HCT116 (cell line): ENCODE data around the gene SCN2A. TPM values are rescaled to one million over a fixed set of nuclear protein-coding genes. Genes with fewer than 3 reads are reported as not detected.

ENCODE experiments used
- ATAC-seq: fragments of 200-7000 bp; cut with Tn5 transposase; 2 replicates; pipeline ENCODE4 v1.9.1; 2020; ENCODE audit warnings: mild to moderate bottlenecking, moderate library complexity
- BruUV-seq: library from RNA; stranded (reverse); fragments of 400-500 nt; replicated peaks from 2 replicates; lab custom pipeline; 2021; lab: Mats Ljungman, UMichigan
- CTCF ChIA-PET: fragments of 300-600 bp; sonication (Branson Sonifier 250); formaldehyde crosslinking; loops from one replicate; lab custom pipeline; 2021; ENCODE audit warnings: antibody characterized with exemption; lab: Charles Lee
- POLR2A ChIA-PET: fragments of 300-600, 350-600 bp; sonication (Branson Sonifier 250); formaldehyde crosslinking; loops from one replicate; lab custom pipeline; 2021; ENCODE audit warnings: antibody characterized with exemption; lab: Charles Lee
- RAD21 ChIA-PET, 2 experiments: fragments of 300-600 bp; sonication (Branson Sonifier 250); formaldehyde crosslinking; loops; one replicate each; lab custom pipeline; 2023; ENCODE audit warnings: low total read pairs in 2 of 2; ENCODE audit not compliant: uncharacterized antibody in 2 of 2, unreplicated experiment in 2 of 2, low non-redundant PET in 1 of 2; lab: Charles Lee
- DNase-seq: peaks from one replicate; pipeline ENCODE4 v3.0.0-alpha.2; 2010; ENCODE audit warnings: low read depth, low spot score
- H2AFZ ChIP-seq: fragments of 200-600 bp; shearing (Covaris generic), sonication (generic); 2 replicates; pipeline ENCODE4 v1.6.1; 2017; ENCODE audit warnings: low read depth, mixed run types, mixed read lengths, antibody characterized with exemption, low read length; ENCODE audit not compliant: poor library complexity, severe bottlenecking
- H3K27ac ChIP-seq: 2 replicates; pipeline ENCODE4 v1.5.1; 2012; ENCODE audit warnings: low read depth, low read length
- H3K27me3 ChIP-seq: fragments of 200-600 bp; sonication (generic); 2 replicates; pipeline ENCODE4 v1.6.1; 2016; ENCODE audit warnings: mixed run types, low read length, mixed read lengths; ENCODE audit not compliant: insufficient read depth
- H3K36me3 ChIP-seq, 2 experiments: fragments of 200-500 bp in 1 of 2; fragments of 200-600 bp in 1 of 2; sonication (Bioruptor generic) in 1 of 2; sonication (generic) in 1 of 2; 2 replicates each; pipeline versions ENCODE4 v1.5.1 to v1.6.1; 2014 to 2016; ENCODE audit warnings: low read length in 2 of 2, inconsistent platforms in 1 of 2, mixed read lengths in 1 of 2, mixed run types in 1 of 2; ENCODE audit not compliant: insufficient read depth in 2 of 2, control insufficient read depth in 1 of 2
- H3K4me1 ChIP-seq, 2 experiments: fragments of 200-600 bp in 1 of 2; sonication (generic) in 1 of 2; 2 replicates each; pipeline versions ENCODE4 v1.5.1 to v1.6.1; 2012 to 2017; ENCODE audit warnings: low read length in 2 of 2, inconsistent platforms in 1 of 2, mild to moderate bottlenecking in 1 of 2, mixed read lengths in 1 of 2, mixed run types in 1 of 2, moderate library complexity in 1 of 2; ENCODE audit not compliant: insufficient read depth in 2 of 2, control insufficient read depth in 1 of 2
- H3K4me2 ChIP-seq: fragments of 200-600 bp; sonication (generic); 2 replicates; pipeline ENCODE4 v1.6.1; 2017; ENCODE audit warnings: mixed run types, low read length, mixed read lengths
- H3K4me3 ChIP-seq, 2 experiments: fragments of 200-600 bp in 1 of 2; sonication (generic) in 1 of 2; replicated peaks in 1 of 2; 2 replicates each; pipeline ENCODE4 v1.5.1; 2011 to 2016; ENCODE audit warnings: low read length in 2 of 2, control low read depth in 1 of 2, low read depth in 1 of 2, mild to moderate bottlenecking in 1 of 2, mixed read lengths in 1 of 2, mixed run types in 1 of 2
- H3K79me2 ChIP-seq: fragments of 200-600 bp; sonication (generic); 2 replicates; pipeline ENCODE4 v1.6.1; 2017; ENCODE audit warnings: mild to moderate bottlenecking, mixed run types, low read length, moderate library complexity, mixed read lengths; ENCODE audit not compliant: insufficient read depth
- H3K9ac ChIP-seq: fragments of 200-600 bp; sonication (generic); 2 replicates; pipeline ENCODE4 v1.6.1; 2016; ENCODE audit warnings: low read length, mixed read lengths
- H3K9me2 ChIP-seq: fragments of 200-600 bp; sonication (generic), shearing (Covaris generic); 2 replicates; pipeline ENCODE4 v1.6.1; 2017; ENCODE audit warnings: mixed run types, mild to moderate bottlenecking, moderate library complexity; ENCODE audit not compliant: insufficient read depth
- H3K9me3 ChIP-seq, 2 experiments: fragments of 200-500 bp in 1 of 2; fragments of 200-600 bp in 1 of 2; sonication (Bioruptor generic) in 1 of 2; sonication (generic) in 1 of 2; 2 replicates each; pipeline ENCODE4 v1.6.1; 2014 to 2017; ENCODE audit warnings: low read length in 2 of 2, mixed read lengths in 2 of 2, inconsistent platforms in 1 of 2, low read depth in 1 of 2, mild to moderate bottlenecking in 1 of 2, mixed run types in 1 of 2, moderate library complexity in 1 of 2; ENCODE audit not compliant: control insufficient read depth in 1 of 2, insufficient read depth in 1 of 2
- H4K20me1 ChIP-seq: fragments of 200-600 bp; sonication (generic), shearing (Covaris generic); 2 replicates; pipeline ENCODE4 v1.6.1; 2017; ENCODE audit warnings: mixed run types, mild to moderate bottlenecking, moderate library complexity; ENCODE audit not compliant: insufficient read depth
- CBX3 ChIP-seq: IDR thresholded peaks from 2 replicates; pipeline ENCODE4 v1.6.1; 2012; ENCODE audit warnings: low read depth
- CEBPB ChIP-seq: IDR thresholded peaks from 2 replicates; pipeline ENCODE4 v1.6.1; 2012; ENCODE audit warnings: low read depth
- CTCF ChIP-seq, 3 experiments: fragments of 200-600 bp in 1 of 3; sonication (generic) in 1 of 3; IDR thresholded peaks in 2 of 3; conservative IDR thresholded peaks in 1 of 3; 2 replicates each; pipeline ENCODE4 v1.5.1; 2012 to 2017; ENCODE audit warnings: low read depth in 2 of 3, low read length in 2 of 3, antibody characterized with exemption in 1 of 3, borderline replicate concordance in 1 of 3, control low read depth in 1 of 3, mild to moderate bottlenecking in 1 of 3, mixed read lengths in 1 of 3, mixed run types in 1 of 3, moderate library complexity in 1 of 3; ENCODE audit not compliant: insufficient read depth in 1 of 3
- EGR1 ChIP-seq: IDR thresholded peaks from 2 replicates; pipeline ENCODE4 v1.6.1; 2012; ENCODE audit warnings: low read depth
- ELF1 ChIP-seq: IDR thresholded peaks from 2 replicates; pipeline ENCODE4 v1.6.1; 2012; ENCODE audit warnings: low read depth, borderline replicate concordance
- EZH2phosphoT487 ChIP-seq: fragments of 200-600 bp; IDR thresholded peaks from 2 replicates; pipeline ENCODE4 v1.6.1; 2018; ENCODE audit warnings: antibody characterized with exemption, borderline replicate concordance
- FOSL1 ChIP-seq: IDR thresholded peaks from 2 replicates; pipeline ENCODE4 v1.6.1; 2012; ENCODE audit warnings: low read depth
- JUND ChIP-seq: IDR thresholded peaks from 2 replicates; pipeline ENCODE4 v1.6.1; 2012
- MAX ChIP-seq: IDR thresholded peaks from 2 replicates; pipeline ENCODE4 v1.6.1; 2012
- POLR2A ChIP-seq: IDR thresholded peaks from 2 replicates; pipeline ENCODE4 v1.7.0; 2011; ENCODE audit warnings: borderline replicate concordance; ENCODE audit not compliant: insufficient read depth, insufficient read length; ENCODE audit errors: extremely low read depth
- POLR2AphosphoS5 ChIP-seq: IDR thresholded peaks from 2 replicates; pipeline ENCODE4 v1.6.1; 2011; ENCODE audit warnings: mild to moderate bottlenecking, low read depth, low read length, moderate library complexity
- RAD21 ChIP-seq: IDR thresholded peaks from 2 replicates; pipeline ENCODE4 v1.6.1; 2012; ENCODE audit warnings: low read depth, mild to moderate bottlenecking
- REST ChIP-seq: IDR thresholded peaks from 2 replicates; pipeline ENCODE4 v1.6.1; 2012; ENCODE audit warnings: low read depth
- SIN3A ChIP-seq: IDR thresholded peaks from 2 replicates; pipeline ENCODE4 v1.6.1; 2012; ENCODE audit warnings: low read depth
- SP1 ChIP-seq: IDR thresholded peaks from 2 replicates; pipeline ENCODE4 v1.6.1; 2012; ENCODE audit warnings: low read depth
- TCF7L2 ChIP-seq: IDR thresholded peaks from 2 replicates; pipeline ENCODE4 v1.7.0; 2011; ENCODE audit warnings: borderline replicate concordance, inconsistent platforms; ENCODE audit not compliant: insufficient read depth, insufficient read length; ENCODE audit errors: extremely low read depth
- YY1 ChIP-seq: IDR thresholded peaks from 2 replicates; pipeline ENCODE4 v1.6.1; 2011; ENCODE audit warnings: low read length, low read depth, moderate library complexity, mild to moderate bottlenecking; ENCODE audit not compliant: insufficient replicate concordance; ENCODE audit errors: extremely low read depth
- ZFX ChIP-seq: fragments of 450-650 bp; IDR thresholded peaks from 2 replicates; pipeline ENCODE4 v1.6.1; 2017
- ZNF274 ChIP-seq: fragments of 200-500 bp; sonication (Bioruptor generic); IDR thresholded peaks from 2 replicates; pipeline ENCODE4 v1.6.1; 2014; ENCODE audit warnings: mild to moderate bottlenecking, low read depth, low read length, inconsistent platforms
- intact Hi-C: fragments of 100-400 bp; cut with micrococcal nuclease; formaldehyde crosslinking; loops from 2 replicates; pipeline ENCODE4 v1.10.0; 2022
- total RNA-seq: library from RNA; stranded (reverse); gene quantifications from one replicate; pipeline ENCODE4 v1.2.1, GENCODE V29; 2021; ENCODE audit not compliant: unreplicated experiment

SCN2A gene
- total RNA-seq, 1 experiment from 2014 or later: 0.25 TPM

- Histone ChIP-seq H2AFZ (no peak overlapping the region), H3K9ac (no peak overlapping the region), H3K4me3 (no peak overlapping the region), H3K36me3 (no peaks in the 10 kb centered on the region), H4K20me1 (no peaks in the 10 kb centered on the region), H3K27ac (no peak overlapping the region), H3K9me3 (no peaks in the 10 kb centered on the region), H3K27me3 (no peaks in the 10 kb centered on the region), H3K4me1 (no peaks in the 10 kb centered on the region), H3K4me2 (no peak overlapping the region), H3K9me2 (no peaks in the 10 kb centered on the region), H3K79me2 (no peaks in the 10 kb centered on the region)
- BruUV-seq: no TSS peak
- POLR2A ChIA-PET: no interaction called here
- RAD21 ChIA-PET: no interaction called here
- no peak for DNase-seq
- CTCF ChIA-PET: no interaction called here
- TF ChIP-seq YY1: no peak
- no peak for TF ChIP-seq ELF1
- no peak for TF ChIP-seq ZFX
- TF ChIP-seq FOSL1: no peak
- no peak for TF ChIP-seq POLR2A
- no peak for TF ChIP-seq MAX
- no peak for TF ChIP-seq EGR1
- TF ChIP-seq POLR2AphosphoS5: no peak
- TF ChIP-seq REST: no peak
- no peak for TF ChIP-seq CEBPB
- no peak for TF ChIP-seq CTCF (IDR thresholded peaks at IDR 0.05 in 2 of 3, conservative IDR thresholded peaks at IDR 0.05 in 1 of 3; ENCODE audit: borderline replicate concordance in 1 of 3, insufficient read depth in 1 of 3, low read depth in 2 of 3, low read length in 2 of 3)
- no peak for TF ChIP-seq ZNF274
- TF ChIP-seq SP1: no peak
- no peak for TF ChIP-seq CBX3
- TF ChIP-seq EZH2phosphoT487: no peak
- TF ChIP-seq JUND: no peak
- TF ChIP-seq RAD21: no peak
- TF ChIP-seq TCF7L2: no peak
- no peak for TF ChIP-seq SIN3A
- intact Hi-C loops: no loop called here
- no peak for ATAC-seq
These were observed 181.0 kb downstream of the SCN2A start for GRCh38 chr2:165420231-165420630.
